HG03159 (cell line): ENCODE measurements around the gene C16orf90.
"Not testable (repeated sequence)": the region's sequence is repeated elsewhere in the genome, so short reads cannot be mapped to it uniquely, and the experiment has no call there.

Source experiments
- ATAC-seq: cut with Tn5 transposase; IDR thresholded peaks from one replicate; pipeline ENCODE4 v1.9.1; 2021; ENCODE audit warnings: mild to moderate bottlenecking, moderate library complexity; ENCODE audit not compliant: unreplicated experiment

The C16orf90 gene

DNA sequence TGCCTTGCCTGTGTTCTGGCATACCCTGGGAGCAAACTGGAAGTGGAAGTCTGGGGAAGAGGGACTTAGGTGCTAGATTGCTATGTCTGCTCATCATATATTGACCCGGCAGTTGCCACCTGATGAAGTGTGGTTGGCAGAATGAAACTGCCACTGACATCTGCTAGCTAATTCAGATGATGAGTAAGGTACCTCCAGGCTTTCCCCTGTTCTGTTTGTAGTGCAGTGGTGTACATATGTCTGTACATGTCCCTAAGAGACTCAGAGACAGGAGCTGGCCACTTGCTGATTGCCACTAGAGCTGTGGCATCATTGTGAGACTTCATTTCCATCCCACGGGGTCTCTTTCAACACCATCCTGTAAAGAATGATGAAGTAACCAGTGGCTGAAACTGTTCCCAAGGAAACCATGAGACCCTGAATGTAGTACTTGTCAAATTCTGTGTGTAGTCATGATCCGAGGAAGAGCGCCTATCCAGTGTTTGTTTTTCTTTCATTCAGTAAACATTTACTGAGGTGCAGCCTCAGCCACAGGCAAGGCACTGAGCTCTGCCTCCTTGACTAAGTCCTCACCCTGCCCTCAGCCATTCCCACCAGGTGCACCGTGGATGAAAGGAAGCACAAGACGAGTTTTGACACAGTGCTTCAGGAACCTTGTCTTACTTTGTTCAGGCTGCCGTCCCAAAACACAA, 18.7 kb upstream of the C16orf90 start:
- no peak for ATAC-seq

DNA sequence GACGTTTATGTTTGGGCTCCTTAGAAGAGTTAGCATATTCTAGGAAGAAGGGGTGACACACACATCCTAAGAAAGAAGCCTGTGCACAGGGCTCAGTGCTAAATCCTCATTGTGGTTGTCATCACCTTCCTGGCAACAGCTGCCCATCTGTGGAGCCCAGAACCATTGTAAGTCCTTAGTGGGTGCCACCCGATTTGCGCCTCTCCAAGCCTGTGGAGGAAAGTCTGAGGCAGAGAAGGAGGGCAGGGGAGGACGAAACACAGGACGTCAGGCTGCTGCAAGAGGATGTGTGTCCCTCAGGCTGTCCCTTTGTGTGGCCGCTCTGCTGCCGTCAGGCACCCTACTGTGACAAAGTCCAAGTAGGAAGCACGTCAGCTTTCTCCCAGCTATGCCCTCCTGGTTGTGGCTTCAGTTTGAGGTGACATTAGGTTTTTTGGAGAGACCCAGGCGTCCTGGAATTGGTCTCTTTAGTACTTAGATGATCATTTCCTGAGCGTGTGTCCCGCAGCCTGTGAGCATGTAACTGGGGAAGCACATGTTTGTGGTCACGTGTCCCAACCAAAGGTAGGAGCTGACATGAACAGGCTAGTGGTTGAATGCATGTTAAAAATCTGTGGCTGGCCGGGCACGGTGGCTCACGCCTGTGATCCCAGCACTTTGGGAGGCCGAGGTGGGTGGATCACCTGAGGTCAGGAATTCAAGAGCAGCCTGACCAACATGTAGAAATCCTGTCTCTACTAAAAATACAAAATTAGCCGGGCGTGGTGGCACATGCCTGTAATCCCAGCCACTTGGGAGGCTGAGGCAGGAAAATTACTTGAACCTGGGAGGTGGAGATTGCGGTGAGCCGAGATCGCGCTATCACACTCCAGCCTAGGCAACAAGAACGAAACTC, 16.2 kb upstream of the C16orf90 start:
- ATAC-seq, result no peak

DNA sequence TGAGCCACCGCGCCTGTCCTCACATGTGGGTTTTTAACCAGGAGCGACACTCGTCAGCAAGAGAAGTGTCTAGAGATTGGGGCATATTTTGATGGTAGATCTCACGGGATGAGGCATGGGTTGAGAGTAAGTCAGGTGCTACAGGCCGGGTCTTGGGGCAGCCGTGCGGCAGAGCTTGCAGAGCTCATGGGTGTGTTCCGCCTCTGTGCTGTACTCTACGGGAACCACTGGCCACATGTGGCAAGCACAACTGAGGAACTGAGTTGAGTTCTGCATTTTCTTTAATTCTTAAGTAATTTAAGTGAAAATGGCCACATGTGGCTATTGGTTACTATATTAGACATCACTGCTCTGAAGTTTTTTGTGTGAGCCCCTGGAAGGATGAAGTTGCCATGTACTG, 15.1 kb upstream of the C16orf90 start:
- ATAC-seq, result no peak

DNA sequence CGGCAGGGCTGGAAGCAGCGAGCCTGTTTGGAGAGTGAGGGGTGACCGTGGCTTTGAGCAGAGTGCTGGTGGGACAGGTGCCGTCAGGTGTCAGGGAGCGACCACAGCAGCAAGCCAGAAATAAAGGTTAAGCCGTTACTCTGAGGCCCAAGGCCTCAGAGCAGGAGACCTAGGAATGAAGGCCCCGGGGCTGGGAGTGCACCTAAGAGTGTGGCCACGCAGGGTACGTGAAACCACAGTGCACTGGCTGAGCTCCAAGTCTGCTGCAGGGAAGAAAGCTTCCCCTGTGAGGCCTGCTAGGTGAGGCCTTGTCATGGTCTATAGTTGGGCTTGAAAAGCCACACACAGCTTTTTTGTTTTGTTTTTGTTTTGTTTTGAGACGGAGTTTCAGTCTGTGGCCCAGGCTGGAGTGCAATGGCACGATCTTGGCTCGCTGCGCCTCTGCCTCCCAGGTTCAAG, 14.2 kb upstream of the C16orf90 start:
- peak; percentile 52 for ATAC-seq

DNA sequence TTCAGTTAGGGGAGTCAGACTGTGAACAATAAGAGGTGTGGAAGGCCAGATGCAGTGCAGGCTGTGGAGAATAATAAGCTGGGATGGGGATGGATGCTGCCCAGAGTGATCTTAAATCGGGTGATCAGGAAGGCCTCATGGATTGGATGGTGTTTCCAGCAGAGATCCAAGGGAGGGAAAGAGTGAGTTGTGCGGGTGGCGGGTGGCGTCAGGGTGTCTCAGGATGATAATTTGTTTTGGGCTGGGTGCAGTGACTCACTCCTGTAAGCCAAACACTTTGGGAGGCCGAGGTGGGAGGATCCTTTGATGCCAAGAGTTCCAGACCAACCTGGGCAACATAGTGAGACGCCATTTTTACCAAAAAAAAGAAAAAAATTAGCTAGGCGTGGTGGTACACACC, 13.4 kb upstream of the C16orf90 start:
- no peak for ATAC-seq

DNA sequence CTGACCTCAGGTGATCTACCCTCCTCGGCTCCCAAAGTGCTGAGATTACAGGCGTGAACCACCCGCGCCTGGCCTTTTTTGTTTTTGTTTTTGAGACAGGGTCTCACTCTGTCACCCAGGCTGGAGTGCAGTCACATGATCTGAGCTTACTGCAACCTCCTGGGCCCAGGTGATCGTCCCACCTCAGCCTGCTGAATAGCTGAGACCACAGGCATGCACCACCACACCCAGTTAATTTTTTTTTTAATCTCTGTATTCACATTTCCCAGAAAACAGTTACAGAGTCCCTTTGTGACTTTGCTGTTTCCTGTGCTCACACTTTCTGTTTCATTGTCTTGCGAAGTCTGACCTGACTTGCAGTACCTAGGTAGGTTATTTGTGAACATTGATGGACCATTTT, 8.2 kb upstream of the C16orf90 start:
- no peak for ATAC-seq

DNA sequence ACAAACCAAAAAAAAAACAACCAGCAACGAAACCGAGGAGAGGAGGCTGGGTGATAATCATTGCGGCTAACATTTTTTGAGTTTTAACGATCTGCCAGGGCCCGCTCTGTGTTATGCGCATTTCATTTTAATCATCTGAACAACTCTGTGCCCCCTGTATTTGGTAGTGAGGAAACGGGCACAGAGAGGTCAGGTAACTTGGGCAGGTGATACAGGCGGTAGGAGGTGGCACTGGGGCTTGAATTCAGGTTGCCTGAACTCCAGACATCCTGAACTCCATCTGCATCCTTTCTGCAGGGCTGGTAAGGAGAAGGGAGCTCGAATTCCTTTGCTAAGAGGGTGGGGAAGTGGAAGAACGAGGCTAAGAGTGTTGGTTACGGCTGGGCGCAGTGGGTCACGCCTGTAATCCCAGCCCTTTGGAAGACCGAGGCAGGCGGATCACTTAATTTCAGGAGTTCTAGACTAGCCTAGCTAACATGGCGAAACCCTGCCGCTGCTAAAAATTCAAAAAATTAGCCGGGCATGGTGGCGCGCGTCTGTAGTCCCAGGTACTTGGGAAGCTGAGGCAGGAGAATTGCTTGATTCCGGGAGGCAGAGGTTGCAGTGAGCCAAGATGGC, 6.6 kb upstream of the C16orf90 start:
- no peak for ATAC-seq

DNA sequence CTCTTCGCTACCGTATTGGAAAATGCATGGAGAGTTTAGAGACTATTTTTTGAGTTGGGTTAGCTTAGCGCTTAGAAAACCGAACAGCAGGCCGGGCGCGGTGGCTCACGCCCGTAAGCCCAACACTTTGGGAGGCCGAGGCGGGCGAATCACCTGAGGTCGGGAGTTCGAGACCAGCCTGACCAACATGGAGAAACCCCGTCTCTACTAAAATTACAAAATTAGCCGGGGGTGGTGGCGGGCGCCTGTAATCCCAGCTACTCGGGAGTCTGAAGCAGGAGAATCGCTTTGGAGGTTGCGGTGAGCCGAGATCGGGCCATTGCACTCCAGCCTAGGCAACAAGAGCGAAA, 6.1 kb upstream of the C16orf90 start:
- ATAC-seq, result not testable (repeated sequence)

DNA sequence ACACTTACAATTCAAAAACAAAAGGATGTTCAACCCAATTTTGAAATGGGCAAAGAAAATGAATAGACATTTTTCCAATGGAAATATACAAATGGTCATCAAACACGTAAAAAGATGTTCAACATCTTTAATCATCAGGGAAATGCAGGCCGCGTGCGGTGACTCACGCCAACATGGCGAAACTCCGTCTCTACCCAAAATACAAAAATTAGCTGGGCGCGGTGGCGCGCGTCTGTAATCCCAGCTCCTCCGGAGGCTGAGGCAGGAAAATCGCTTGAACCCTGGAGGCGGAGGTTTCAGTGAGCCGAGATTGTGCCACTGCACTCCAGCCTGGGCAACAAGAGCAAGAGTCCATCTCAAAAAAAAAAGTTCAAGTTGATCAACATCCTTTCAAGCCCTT, 3.7 kb upstream of the C16orf90 start:
- ATAC-seq, result no peak

DNA sequence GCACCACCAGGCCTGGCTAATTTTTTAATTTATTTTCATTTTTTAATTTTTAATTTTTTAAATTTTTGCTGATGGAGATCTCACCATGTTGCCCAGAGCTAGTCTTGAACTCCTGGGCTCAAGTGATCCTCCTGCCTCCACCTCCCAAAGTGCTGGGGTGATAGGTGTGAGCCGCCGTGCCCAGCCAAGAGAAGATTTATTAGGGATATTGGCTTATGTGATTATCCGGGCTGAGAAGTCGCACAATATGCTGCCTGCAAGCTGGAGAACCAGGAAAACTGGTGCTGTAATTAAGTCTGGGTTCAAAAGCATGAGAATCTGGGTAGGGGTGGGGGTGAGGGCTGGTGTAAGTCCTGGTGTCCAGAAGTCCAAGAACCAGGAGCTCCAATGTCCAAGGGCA, 2.5 kb upstream of the C16orf90 start:
- ATAC-seq, result no peak

DNA sequence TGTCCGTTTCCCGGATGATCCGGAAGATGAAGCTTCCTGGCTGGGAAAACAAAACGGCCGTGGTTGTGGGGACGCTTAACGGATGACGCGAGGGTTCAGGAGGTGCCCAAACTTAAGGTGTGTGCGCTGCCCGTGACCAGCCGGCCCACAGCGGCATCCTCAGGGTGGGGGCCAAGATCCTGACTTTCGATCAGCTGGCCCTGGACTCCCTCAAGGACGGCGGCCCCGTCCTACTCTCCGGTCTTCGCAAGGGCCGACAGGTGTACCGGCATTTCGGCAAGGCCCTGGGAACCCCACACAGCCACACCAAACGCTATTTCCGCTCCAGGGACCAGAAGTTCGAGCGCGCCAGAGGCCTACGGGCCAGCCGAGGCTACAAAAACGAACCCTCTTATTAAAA, 1.1 kb upstream of the C16orf90 start:
- no peak for ATAC-seq

DNA sequence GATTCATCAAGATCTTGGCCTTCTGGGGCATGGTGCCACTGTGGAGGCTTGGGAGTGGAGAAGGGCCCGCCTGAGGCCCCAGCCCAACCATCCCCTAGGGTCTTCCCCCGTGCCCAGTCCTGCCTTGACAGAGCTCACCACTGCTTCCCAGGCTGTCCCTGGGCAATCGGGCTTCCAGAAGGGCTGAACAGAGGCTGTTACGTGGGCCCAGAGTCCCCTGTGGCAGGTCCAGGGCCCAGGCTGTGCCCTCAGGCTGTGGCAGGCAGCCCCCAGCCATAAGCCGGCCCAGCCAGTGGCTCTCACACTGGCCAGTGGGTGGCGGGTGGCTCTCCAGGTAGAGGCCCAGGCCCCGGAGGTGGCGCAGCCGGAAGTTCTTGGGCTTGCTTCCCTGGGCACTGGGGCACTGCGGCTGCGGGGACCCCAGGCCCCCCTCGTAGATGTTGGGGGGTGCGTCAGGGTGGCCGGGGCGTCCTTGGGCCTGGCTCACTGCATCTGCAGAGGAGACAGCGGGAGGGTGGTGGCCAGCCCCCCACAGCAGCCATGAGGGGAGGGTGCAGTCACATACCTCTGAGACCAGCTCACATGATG, 809 bp downstream of the C16orf90 start:
- no peak for ATAC-seq

DNA sequence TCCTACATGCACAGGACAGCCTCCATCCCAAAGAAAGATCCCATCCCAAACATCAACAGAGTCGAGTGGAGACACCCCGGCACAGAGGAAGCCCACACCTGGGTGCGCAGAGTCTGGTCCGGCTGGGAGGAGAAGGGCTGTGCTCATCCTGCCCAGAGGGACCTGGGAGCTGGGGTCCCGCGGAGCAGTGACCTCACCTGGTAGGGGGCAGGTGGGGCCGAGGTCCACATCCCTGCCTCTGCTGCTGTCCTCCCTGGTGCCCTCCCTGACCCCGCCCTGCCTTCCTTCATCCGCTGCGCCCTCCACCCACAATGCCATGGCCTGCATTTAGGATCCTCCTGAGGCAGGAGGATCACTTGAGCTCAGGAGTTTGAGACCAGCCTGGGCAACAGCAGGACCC, 2.9 kb downstream of the C16orf90 start:
- no peak for ATAC-seq

DNA sequence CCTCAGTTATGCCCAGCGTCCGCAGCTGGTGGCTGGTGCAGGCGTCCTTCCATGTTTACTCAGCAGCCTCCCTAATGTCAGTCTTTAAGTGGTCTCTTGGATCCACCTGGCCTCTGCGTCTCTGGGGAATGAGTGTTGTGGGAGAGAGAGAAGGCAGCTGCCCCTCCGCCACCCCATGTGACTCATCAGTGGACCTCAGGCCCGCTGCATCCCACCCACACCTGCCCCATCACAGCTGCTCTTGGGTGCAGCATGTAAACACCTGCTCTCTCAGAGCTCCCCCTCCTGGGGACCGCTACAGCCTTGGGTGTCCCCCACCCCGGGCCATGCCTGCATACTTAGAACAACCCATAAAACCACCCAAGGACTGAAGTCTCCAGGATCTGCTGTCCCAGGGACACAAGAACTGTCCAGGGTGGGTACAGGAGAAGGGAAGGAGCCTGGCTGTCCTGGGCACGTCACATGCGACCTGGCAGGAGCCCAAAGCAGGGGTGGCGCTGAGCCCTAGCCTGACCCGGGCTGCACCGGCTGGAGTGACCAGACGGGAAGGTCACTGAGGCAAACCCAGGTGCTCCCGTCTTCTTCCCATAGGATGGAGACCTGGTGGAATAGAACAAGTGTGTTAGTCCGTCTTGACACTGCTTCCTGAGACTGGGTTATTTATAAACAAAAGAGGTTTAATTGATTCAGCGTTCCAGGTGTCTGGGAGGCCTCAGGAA, 4.2 kb downstream of the C16orf90 start:
- ATAC-seq, result no peak

DNA sequence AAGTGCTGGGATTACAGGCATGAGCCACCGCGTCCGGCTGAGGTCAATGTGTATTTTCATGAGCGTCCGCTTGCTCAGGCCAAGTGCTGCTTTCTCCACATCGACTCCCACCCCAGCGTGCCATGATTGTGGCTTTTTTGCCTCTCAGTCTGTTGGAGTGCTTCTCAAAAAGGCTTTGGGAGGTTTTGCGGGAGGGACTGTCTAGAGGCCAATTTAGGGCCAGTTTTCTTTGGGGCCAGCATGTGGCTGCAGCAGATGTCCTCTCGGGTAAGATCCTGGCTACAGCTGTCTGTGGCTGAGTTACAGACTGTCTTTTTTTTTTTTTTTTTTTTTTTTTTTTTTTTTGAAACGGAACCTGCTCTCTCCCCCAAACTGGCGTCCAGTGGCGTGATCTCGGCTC, 6.5 kb downstream of the C16orf90 start:
- ATAC-seq, result no peak

DNA sequence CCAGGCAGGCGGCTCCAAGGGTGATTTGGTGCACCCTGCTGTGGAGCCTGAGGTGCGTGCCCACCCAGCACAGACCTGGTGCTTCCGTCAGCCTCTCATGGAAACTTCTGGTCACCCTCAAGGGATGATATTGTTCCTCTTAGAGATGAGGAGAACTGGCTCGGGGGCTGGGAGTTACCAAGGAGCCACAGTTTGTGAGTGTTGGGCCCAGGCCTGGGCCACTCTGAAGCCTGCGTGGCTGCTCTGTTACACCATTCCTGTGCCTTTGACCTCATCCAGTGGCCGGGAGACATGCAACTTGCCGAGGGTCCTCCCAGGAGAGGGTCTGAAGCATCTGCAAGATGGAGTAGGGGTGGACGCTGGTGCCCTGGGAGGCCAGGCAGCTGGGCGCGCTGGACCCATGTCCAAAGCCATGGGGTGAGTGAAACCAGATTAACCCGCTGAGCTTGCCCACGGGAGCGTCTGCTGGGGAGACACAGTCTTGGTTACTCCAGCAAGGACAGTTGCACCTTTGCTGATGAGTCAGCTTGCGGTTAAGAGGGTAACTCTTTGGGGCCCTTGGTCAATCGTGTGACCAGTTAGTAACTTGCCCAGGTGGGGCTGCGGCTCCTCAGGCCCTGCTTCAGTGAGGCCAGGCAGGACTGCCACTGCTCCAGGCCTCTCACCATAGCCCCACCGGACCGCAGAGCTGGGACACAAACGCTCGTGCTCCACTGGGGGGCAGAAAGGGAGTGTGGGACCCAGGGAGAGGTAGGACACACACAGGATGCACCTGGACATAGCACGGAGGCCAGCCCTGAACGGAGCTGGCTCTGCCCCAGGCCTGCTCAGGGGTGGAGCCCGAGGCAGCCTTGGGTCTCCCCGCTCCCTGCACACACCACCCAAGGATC, 7.5 kb downstream of the C16orf90 start:
- no peak for ATAC-seq

DNA sequence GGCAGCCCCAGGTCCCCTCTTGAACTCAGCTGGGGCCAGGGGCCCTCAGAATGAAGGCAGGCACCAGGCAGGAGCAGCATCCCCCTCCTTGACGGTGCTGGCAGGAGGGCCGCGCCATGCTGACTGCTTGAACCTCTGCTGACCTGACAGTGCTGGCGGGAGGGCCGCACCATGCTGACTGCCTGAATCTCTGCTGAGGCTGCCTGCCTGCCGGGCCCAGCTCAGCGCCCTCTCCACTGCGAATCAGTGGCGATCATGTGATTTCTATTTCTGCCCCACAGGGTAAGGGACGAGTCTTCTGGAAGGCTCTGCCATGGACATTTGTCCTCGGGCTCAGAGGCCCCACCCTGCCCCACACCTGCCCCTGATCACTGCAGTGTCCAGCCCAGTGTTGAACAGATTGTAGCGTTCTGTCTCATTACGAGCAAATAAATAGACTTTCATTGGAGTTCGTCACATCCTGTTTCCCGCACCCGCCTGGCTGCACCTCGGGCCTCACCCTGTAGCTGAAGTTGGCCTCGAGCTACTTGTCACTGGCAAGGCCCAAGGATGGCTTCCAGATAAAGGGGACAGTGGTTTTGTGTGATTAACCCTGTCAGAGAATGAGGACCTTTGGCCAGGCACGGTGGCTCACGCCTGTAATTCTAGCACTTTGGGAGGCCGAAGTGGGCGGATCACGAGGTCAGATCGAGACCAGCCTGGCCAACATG, 8.6 kb downstream of the C16orf90 start:
- no peak for ATAC-seq

DNA sequence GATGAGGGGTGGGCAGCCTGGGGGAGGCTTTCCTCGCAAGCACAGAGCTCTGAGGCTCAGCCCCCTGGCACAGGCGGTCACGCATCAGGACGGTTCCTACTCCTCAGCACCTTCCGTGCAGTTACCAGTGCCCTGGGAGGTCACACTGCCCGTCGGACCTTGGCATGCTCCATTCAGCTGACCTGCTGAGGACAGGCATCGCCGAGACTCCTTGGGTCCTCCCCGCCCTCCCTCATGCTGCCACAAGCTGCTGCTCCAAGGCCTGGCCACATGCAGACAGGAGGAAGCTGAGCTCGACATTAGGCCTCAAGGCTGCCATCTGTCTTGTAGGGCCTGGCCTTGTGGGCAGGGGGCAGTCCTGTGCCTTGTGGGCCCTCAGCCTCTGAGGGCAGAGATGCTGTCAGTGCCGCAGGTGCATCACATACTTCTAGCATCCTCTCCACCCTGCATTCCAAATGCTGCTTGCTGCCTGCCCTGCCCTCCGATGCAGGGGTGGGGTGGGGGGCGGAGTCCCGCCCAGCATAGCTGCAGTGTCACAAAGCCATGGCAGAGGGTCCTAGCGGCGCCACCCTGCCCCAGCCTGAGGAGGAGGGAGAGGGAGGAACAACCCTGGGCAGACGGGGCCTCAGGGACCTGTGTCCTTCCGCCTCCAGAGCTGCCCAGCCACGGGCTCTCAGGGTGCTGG, 9.3 kb downstream of the C16orf90 start:
- ATAC-seq, result no peak
